ENCODE measurements around the gene MTM1.

The MTM1 gene

GRCh38 chrX:150719621-150720020 lies 151.2 kb downstream of the MTM1 start:
- DNase-seq (ENCODE audit: low spot score), result no peak
